Activated CD4-positive, alpha-beta T cell treated with anti-CD3 and anti-CD28 coated beads, Interleukin-2, amount 10 ng/mL, durations not matched to agents 24 days and 14 days (primary cell): ENCODE measurements around the gene SCNN1B. TPM values are rescaled to one million over a fixed set of nuclear protein-coding genes. Genes with fewer than 3 reads are reported as not detected.
"Not testable (repeated sequence)": the region's sequence is repeated elsewhere in the genome, so short reads cannot be mapped to it uniquely, and the experiment has no call there.

Source experiments
- DNase-seq: peaks from one replicate; pipeline ENCODE4 v3.0.0; 2022
- H3K27ac Mint-ChIP-seq: one replicate; pipeline ENCODE4 v1.8.0; 2022; ENCODE audit warnings: mild to moderate bottlenecking, mixed read lengths
- H3K27me3 Mint-ChIP-seq: one replicate; pipeline ENCODE4 v1.8.0; 2022; ENCODE audit warnings: mixed read lengths
- H3K36me3 Mint-ChIP-seq: one replicate; pipeline ENCODE4 v1.8.0; 2022; ENCODE audit warnings: low read depth, mild to moderate bottlenecking, mixed read lengths
- H3K4me1 Mint-ChIP-seq: one replicate; pipeline ENCODE4 v1.8.0; 2021; ENCODE audit warnings: mixed read lengths
- H3K4me3 Mint-ChIP-seq: one replicate; pipeline ENCODE4 v1.8.0; 2022; ENCODE audit warnings: mild to moderate bottlenecking, moderate library complexity, mixed read lengths
- H3K9me3 Mint-ChIP-seq: one replicate; pipeline ENCODE4 v1.8.0; 2021; ENCODE audit warnings: mixed read lengths
- intact Hi-C: fragments of 100-400 bp; cut with micrococcal nuclease; formaldehyde crosslinking; loops from one replicate; pipeline ENCODE4 v1.15.1; 2023
- total RNA-seq: library from RNA; stranded (reverse); gene quantifications from 2 replicates; pipeline ENCODE4 v1.2.3, GENCODE V29; 2022

SCNN1B gene
- total RNA-seq, 1 donor from 2014 or later: not detected

DNA sequence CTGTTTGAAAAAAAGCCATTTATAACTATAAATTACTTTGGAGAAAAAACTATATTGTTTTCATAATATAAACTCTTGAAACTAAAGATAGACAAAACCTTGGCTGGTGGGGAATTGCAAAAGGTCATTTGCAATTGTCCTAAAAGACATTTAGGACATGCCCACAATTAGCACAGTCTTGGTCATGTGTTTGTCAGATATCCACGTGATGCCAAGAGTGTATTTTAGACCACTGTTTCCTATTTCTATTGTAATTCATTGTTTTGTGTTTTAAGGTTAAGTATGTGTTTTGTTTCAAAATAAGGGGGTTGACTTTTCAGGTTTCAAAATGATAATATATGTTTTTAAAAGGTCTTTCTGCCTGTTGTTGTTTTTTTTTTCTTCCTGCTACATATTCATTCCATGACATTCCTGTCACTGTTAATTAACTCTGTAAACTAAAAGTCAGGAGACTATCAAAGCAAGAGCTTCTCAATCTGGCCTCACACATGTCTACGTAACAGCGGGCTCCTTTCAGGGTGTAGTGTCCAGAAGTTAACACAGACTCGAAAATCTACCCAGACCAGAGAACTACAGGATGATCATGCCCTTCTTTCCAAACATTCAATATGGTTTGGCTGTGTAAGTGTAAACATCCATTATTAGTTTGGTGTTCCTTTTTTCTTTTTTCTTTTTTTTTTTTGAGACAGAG lies 92.2 kb downstream of the SCNN1B start:
- Mint-ChIP-seq H3K9me3 (no peaks in the 10 kb centered on the region), H3K36me3 (peaks cover 22% of the 10 kb centered on the region), H3K4me3 (no peak overlapping the region), H3K27me3 (no peaks in the 10 kb centered on the region), H3K4me1 (no peaks in the 10 kb centered on the region), H3K27ac (no peak overlapping the region)
- intact Hi-C loops: no loop called here
- no peak for DNase-seq

GRCh38 chr16:23395732-23396131 lies 93.6 kb downstream of the SCNN1B start:
- H3K4me3 Mint-ChIP-seq: no peak overlapping the region
- DNase-seq: no peak
- intact Hi-C loops: no loop called here
- no peaks in the 10 kb centered on the region for H3K27me3 Mint-ChIP-seq
- H3K27ac Mint-ChIP-seq: no peak overlapping the region
- H3K36me3 Mint-ChIP-seq: peaks cover 28% of the 10 kb centered on the region
- no peaks in the 10 kb centered on the region for H3K9me3 Mint-ChIP-seq
- H3K4me1 Mint-ChIP-seq: no peaks in the 10 kb centered on the region

- Mint-ChIP-seq H3K27ac (no peak overlapping the region), H3K4me3 (no peak overlapping the region), H3K27me3 (no peaks in the 10 kb centered on the region), H3K36me3 (peaks cover 30% of the 10 kb centered on the region), H3K4me1 (no peaks in the 10 kb centered on the region), H3K9me3 (no peaks in the 10 kb centered on the region)
- DNase-seq: no peak
- intact Hi-C loops: no loop called here
These were observed 95.4 kb downstream of the SCNN1B start for GRCh38 chr16:23397464-23397863.

- H3K4me1 Mint-ChIP-seq: no peaks in the 10 kb centered on the region
- intact Hi-C loops: no loop called here
These were observed 97.1 kb downstream of the SCNN1B start for GRCh38 chr16:23398987-23399805.

GRCh38 chr16:23400447-23400846 lies 98.3 kb downstream of the SCNN1B start:
- intact Hi-C loops, H3K9me3 Mint-ChIP-seq, H3K27ac Mint-ChIP-seq, H3K27me3 Mint-ChIP-seq, DNase-seq, H3K4me3 Mint-ChIP-seq, H3K4me1 Mint-ChIP-seq: not testable (repeated sequence)
- H3K36me3 Mint-ChIP-seq: peaks cover 37% of the 10 kb centered on the region

More at GRCh38 chr16:23398987-23399805, 97.1 kb downstream of the SCNN1B start:
- Mint-ChIP-seq H3K27me3 (no peaks in the 10 kb centered on the region), H3K36me3 (peaks cover 39% of the 10 kb centered on the region), H3K4me3 (no peak overlapping the region), H3K27ac (no peak overlapping the region), H3K9me3 (no peaks in the 10 kb centered on the region)
- no peak for DNase-seq

- DNase-seq: no peak
- intact Hi-C loops: no loop called here
- no peaks in the 10 kb centered on the region for H3K9me3 Mint-ChIP-seq
- no peaks in the 10 kb centered on the region for H3K27me3 Mint-ChIP-seq
- H3K4me3 Mint-ChIP-seq: no peak overlapping the region
- no peak overlapping the region for H3K27ac Mint-ChIP-seq
- no peaks in the 10 kb centered on the region for H3K4me1 Mint-ChIP-seq
- peaks cover 34% of the 10 kb centered on the region for H3K36me3 Mint-ChIP-seq
These were observed 99.0 kb downstream of the SCNN1B start for GRCh38 chr16:23401139-23401538.

- Mint-ChIP-seq H3K4me3 (no peak overlapping the region), H3K9me3 (no peaks in the 10 kb centered on the region), H3K27ac (no peak overlapping the region), H3K36me3 (peaks cover 36% of the 10 kb centered on the region), H3K27me3 (no peaks in the 10 kb centered on the region), H3K4me1 (no peaks in the 10 kb centered on the region)
- DNase-seq: no peak
- intact Hi-C loops: no loop called here
These were observed 100.0 kb downstream of the SCNN1B start for GRCh38 chr16:23402100-23402499.

DNA sequence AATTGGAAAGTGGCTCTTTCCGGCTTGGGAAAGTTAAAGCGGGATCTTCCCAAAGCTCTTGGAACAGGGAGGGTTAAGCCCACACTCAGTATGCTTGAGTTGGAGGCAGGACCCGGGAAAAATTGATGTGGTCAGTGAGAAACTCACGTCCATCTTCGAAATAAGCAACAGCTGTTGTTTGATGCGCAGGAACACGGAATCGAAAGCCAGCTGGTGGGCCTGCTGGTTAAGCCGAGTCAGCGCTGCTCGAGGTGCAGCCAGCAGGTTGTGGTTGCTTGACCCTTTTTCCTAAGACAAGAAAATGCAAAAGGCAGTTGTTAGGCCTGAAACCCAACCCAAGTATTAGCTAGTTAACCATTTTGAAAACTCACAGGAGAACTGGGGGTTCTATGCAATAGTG lies 101.4 kb downstream of the SCNN1B start:
- no peak overlapping the region for H3K27ac Mint-ChIP-seq
- H3K9me3 Mint-ChIP-seq: no peaks in the 10 kb centered on the region
- no peak for DNase-seq
- intact Hi-C loops: no loop called here
- no peaks in the 10 kb centered on the region for H3K4me1 Mint-ChIP-seq
- H3K27me3 Mint-ChIP-seq: no peaks in the 10 kb centered on the region
- H3K4me3 Mint-ChIP-seq: no peak overlapping the region
- H3K36me3 Mint-ChIP-seq: peaks cover 31% of the 10 kb centered on the region

GRCh38 chr16:23406024-23406423 lies 103.9 kb downstream of the SCNN1B start:
- intact Hi-C loops: no loop called here
- no peak for DNase-seq
- no peaks in the 10 kb centered on the region for H3K27me3 Mint-ChIP-seq

DNA sequence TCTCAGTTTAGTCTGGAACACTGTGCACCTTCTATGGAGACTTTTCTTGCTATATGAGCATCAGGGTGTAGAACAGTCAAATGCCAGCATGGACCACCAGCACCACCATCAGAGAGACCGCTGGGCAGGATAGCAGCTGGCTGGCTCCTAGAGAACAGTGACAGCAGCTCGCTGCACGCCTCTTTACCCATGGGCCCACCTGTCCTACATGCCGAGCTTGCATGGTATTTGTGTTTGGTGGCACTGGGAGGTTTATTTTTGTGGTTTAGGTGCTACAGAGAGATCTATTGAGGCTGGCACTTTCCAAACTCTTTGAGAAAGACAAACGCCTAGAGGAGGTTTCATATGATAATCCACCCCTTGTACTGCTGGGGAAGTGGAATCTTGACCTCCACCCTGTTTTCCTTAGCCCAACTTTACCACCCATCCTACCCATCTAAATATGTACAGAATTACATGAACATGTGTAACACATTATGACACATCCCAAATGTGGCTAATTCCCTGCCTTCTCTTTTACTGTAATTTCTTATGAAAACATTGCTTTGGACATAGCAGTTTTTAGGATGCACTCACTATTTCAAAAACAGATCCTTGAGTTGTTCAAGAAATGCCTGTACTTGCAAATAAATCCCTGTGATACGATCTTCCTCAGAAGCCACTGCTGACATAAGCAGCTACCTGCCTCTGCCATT lies 104.6 kb downstream of the SCNN1B start:
- Mint-ChIP-seq H3K4me3 (no peak overlapping the region), H3K27me3 (no peaks in the 10 kb centered on the region), H3K27ac (no peak overlapping the region), H3K4me1 (no peaks in the 10 kb centered on the region), H3K36me3 (peaks cover 24% of the 10 kb centered on the region), H3K9me3 (no peaks in the 10 kb centered on the region)
- intact Hi-C loops: no loop called here
- DNase-seq: no peak

More at GRCh38 chr16:23406024-23406423, 103.9 kb downstream of the SCNN1B start:
- Mint-ChIP-seq H3K27ac (no peak overlapping the region), H3K4me1 (no peaks in the 10 kb centered on the region), H3K4me3 (no peak overlapping the region), H3K9me3 (no peaks in the 10 kb centered on the region), H3K36me3 (peaks cover 27% of the 10 kb centered on the region)

DNA sequence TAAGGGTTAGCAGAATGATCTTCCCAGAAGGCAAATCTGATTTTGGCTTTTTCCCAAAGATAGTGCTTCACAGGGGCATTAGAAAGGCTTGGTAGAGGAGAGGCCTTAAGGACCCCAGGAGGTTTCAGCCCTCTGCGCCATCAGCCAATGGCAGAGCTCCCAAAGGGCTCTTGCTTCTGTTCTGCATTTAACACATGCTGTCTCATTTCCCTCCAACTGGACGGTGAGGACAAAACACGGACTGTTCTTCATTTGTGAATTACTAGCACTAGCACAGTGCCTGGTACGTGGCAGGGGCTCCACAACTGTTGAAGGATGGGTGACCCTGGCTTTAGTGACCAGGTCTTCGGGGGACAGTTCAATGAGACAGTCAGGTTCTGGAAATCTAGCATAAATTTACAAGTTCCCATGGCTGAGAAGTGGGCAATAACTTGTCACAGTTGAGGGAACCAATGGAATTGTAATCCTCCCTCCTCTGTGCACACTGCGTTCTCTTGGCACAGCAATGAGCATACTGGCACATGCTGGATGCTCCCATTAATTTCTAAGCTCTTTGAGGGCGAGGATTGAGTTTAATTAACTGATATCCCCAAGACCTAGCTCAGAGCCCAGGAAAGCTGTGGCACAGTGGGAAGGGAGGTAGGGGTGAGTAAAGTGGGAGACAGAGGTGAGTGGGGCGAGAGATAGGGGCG lies 105.5 kb downstream of the SCNN1B start:
- H3K27ac Mint-ChIP-seq: no peak overlapping the region
- no peaks in the 10 kb centered on the region for H3K27me3 Mint-ChIP-seq
- DNase-seq: no peak
- intact Hi-C loops: no loop called here
- no peaks in the 10 kb centered on the region for H3K9me3 Mint-ChIP-seq
- peaks cover 21% of the 10 kb centered on the region for H3K36me3 Mint-ChIP-seq
- H3K4me3 Mint-ChIP-seq: no peak overlapping the region
- H3K4me1 Mint-ChIP-seq: no peaks in the 10 kb centered on the region

GRCh38 chr16:23408242-23408822 lies 106.2 kb downstream of the SCNN1B start:
- no peaks in the 10 kb centered on the region for H3K27me3 Mint-ChIP-seq
- no peaks in the 10 kb centered on the region for H3K9me3 Mint-ChIP-seq
- no peak for DNase-seq
- H3K27ac Mint-ChIP-seq: no peak overlapping the region
- no peaks in the 10 kb centered on the region for H3K4me1 Mint-ChIP-seq
- intact Hi-C loops: no loop called here
- no peak overlapping the region for H3K4me3 Mint-ChIP-seq
- peaks cover 17% of the 10 kb centered on the region for H3K36me3 Mint-ChIP-seq

GRCh38 chr16:23408823-23409298 lies 106.8 kb downstream of the SCNN1B start:
- no peak for DNase-seq
- no peak overlapping the region for H3K27ac Mint-ChIP-seq
- no peaks in the 10 kb centered on the region for H3K9me3 Mint-ChIP-seq
- peaks cover 19% of the 10 kb centered on the region for H3K36me3 Mint-ChIP-seq
- no peak overlapping the region for H3K4me3 Mint-ChIP-seq
- intact Hi-C loops: no loop called here
- no peaks in the 10 kb centered on the region for H3K4me1 Mint-ChIP-seq
- no peaks in the 10 kb centered on the region for H3K27me3 Mint-ChIP-seq
